PC-3 (cell line): Measurements from ENCODE around the gene SDCBP2. TPM values are rescaled to one million over a fixed set of nuclear protein-coding genes. Genes with fewer than 3 reads are reported as not detected.

Source experiments
- ATAC-seq: fragments of 200-7000 bp; cut with Tn5 transposase; 2 replicates; pipeline ENCODE4 v1.9.1; 2020; ENCODE audit warnings: mild to moderate bottlenecking, moderate library complexity
- BruUV-seq: library from RNA; stranded (reverse); fragments of 400-500 nt; replicated peaks from 2 replicates; lab custom pipeline; 2021; lab: Mats Ljungman, UMichigan
- CTCF ChIA-PET: fragments of 300-600 bp; sonication (Branson Sonifier 250); formaldehyde crosslinking; loops from one replicate; lab custom pipeline; 2022; ENCODE audit warnings: antibody characterized with exemption; lab: Charles Lee
- POLR2A ChIA-PET: fragments of 300-600 bp; sonication (Branson Sonifier 250); formaldehyde crosslinking; loops from one replicate; lab custom pipeline; 2022; ENCODE audit warnings: antibody characterized with exemption; ENCODE audit not compliant: unreplicated experiment; lab: Charles Lee
- DNase-seq: peaks from one replicate; pipeline ENCODE4 v3.0.0-alpha.2; 2015
- H2AFZ ChIP-seq: fragments of 300-600 bp; sonication (generic); 2 replicates; pipeline ENCODE4 v1.6.0; 2016; ENCODE audit warnings: antibody characterized with exemption, low read length
- H3F3A ChIP-seq: fragments of 300-600 bp; sonication (generic); one replicate; pipeline ENCODE4 v1.6.0; 2017; ENCODE audit warnings: antibody characterized with exemption, low read length, control low read depth, mild to moderate bottlenecking; ENCODE audit not compliant: unreplicated experiment
- H3K27ac ChIP-seq: fragments of 300-600 bp; sonication (generic); 2 replicates; pipeline ENCODE4 v1.5.1; 2016; ENCODE audit warnings: mild to moderate bottlenecking, low read length
- H3K27me3 ChIP-seq: fragments of 300-600 bp; sonication (generic); 2 replicates; pipeline ENCODE4 v1.6.1; 2016; ENCODE audit warnings: low read length, mixed read lengths
- H3K36me3 ChIP-seq: fragments of 300-600 bp; sonication (generic); 2 replicates; pipeline ENCODE4 v1.6.1; 2016; ENCODE audit warnings: low read depth, mixed run types, low read length, mixed read lengths
- H3K4me1 ChIP-seq: fragments of 300-600 bp; sonication (generic); 2 replicates; pipeline ENCODE4 v1.5.1; 2016; ENCODE audit warnings: low read length; ENCODE audit not compliant: insufficient read depth
- H3K4me2 ChIP-seq: fragments of 300-600 bp; sonication (generic); 2 replicates; pipeline ENCODE4 v1.6.0; 2016; ENCODE audit warnings: low read length
- H3K4me3 ChIP-seq: fragments of 300-600 bp; sonication (generic); 2 replicates; pipeline ENCODE4 v1.5.1; 2016; ENCODE audit warnings: mild to moderate bottlenecking, low read length, mixed read lengths
- H3K79me2 ChIP-seq: fragments of 300-600 bp; sonication (generic); 2 replicates; pipeline ENCODE4 v1.6.1; 2017; ENCODE audit warnings: low read length, mixed read lengths
- H3K9ac ChIP-seq: fragments of 300-600 bp; sonication (generic); 2 replicates; pipeline ENCODE4 v1.6.0; 2016; ENCODE audit warnings: mild to moderate bottlenecking, low read length
- H3K9me2 ChIP-seq: fragments of 300-600 bp; sonication (generic); replicated peaks from 2 replicates; pipeline ENCODE4 v1.6.1; 2016; ENCODE audit warnings: mixed run types, low read length, mixed read lengths
- H3K9me3 ChIP-seq: fragments of 300-600 bp; sonication (generic); 2 replicates; pipeline ENCODE4 v1.6.1; 2016; ENCODE audit warnings: low read length, mixed read lengths
- H4K20me1 ChIP-seq: fragments of 300-600 bp; sonication (generic); 2 replicates; pipeline ENCODE4 v1.6.1; 2016; ENCODE audit warnings: low read length, mixed read lengths
- CTCF ChIP-seq: fragments of 300-600 bp; sonication (generic); conservative IDR thresholded peaks from 2 replicates; pipeline ENCODE4 v1.5.1; 2017; ENCODE audit warnings: antibody characterized with exemption, low read depth, mild to moderate bottlenecking, low read length
- EZH2 ChIP-seq: fragments of 300-600 bp; sonication (generic); IDR thresholded peaks from one replicate; pipeline ENCODE4 v1.6.1; 2017; ENCODE audit warnings: antibody characterized with exemption, mild to moderate bottlenecking, low read length; ENCODE audit not compliant: unreplicated experiment
- EZH2phosphoT487 ChIP-seq: fragments of 300-600 bp; sonication (generic); IDR thresholded peaks from 2 replicates; pipeline ENCODE4 v1.6.1; 2018; ENCODE audit warnings: mild to moderate bottlenecking, antibody characterized with exemption, low read length, borderline replicate concordance
- intact Hi-C: fragments of 100-400 bp; cut with micrococcal nuclease; formaldehyde crosslinking; loops from 2 replicates; pipeline ENCODE4 v1.9.0; 2023
- total RNA-seq: library from RNA; depleted of rRNA; stranded (reverse); fragments of >200 nt; gene quantifications from 2 replicates; pipeline ENCODE4 v1.2.3, GENCODE V29; 2014

The SDCBP2 gene
- total RNA-seq, 1 experiment from 2014 or later, result 14.4 TPM

DNA sequence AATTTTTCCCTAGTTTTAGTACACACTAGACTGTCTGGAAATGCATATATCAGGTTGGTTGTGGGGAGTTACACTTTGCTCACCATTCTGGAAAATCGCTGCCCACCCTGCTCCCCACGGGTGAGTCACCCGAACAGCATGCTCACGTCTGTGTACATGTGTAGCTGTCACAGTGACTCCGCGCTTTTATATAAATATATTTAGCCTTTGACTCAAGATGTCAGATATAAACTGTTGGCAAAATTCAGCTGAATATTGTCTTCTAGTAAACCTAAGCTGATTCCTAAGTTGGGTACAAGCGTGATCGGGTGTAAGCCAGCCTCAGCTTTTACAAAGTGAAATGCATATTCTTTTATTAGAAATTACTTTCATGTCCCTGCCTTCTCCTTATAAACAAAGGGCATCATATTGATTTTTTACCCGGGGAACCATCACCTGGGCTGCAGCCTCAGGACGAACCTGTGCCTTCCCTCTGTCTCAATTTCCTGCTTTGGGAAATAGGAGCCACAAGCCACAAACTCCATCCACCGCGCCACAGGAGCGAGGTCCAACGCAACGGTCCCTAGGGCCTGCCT is 4.3 kb downstream of the SDCBP2 start:
- H3K27ac ChIP-seq, result peak overlapping the region; percentile 92
- H3K9ac ChIP-seq, result peak overlapping the region; percentile 98
- H3K9me3 ChIP-seq, result no peaks in the 10 kb centered on the region
- no peaks in the 10 kb centered on the region for H3K27me3 ChIP-seq
- no TSS peak for BruUV-seq
- H3K4me1 ChIP-seq, result peaks cover 64% of the 10 kb centered on the region
- no peaks in the 10 kb centered on the region for H3K36me3 ChIP-seq
- no peaks in the 10 kb centered on the region for H3F3A ChIP-seq
- peaks cover 43% of the 10 kb centered on the region for H3K79me2 ChIP-seq
- POLR2A ChIA-PET, result no interaction called here
- TF ChIP-seq EZH2phosphoT487 (no peak), CTCF (no peak), EZH2 (no peak)
- H3K4me2 ChIP-seq, result peak overlapping the region; percentile 91
- no peaks in the 10 kb centered on the region for H3K9me2 ChIP-seq
- H2AFZ ChIP-seq, result peak overlapping the region; percentile 19; the same call in 1 of the 2 replicates
- ATAC-seq (peak; percentile 7), DNase-seq (peak; percentile 66)
- intact Hi-C loops, result loop anchor here (1.0 to 5.0 kb wide), 2 partner anchors 113 to 146 kb away; no protein-coding TSS in a partner anchor
- CTCF ChIA-PET, result no interaction called here
- H3K4me3 ChIP-seq, result peak overlapping the region; percentile 74
- no peaks in the 10 kb centered on the region for H4K20me1 ChIP-seq

DNA sequence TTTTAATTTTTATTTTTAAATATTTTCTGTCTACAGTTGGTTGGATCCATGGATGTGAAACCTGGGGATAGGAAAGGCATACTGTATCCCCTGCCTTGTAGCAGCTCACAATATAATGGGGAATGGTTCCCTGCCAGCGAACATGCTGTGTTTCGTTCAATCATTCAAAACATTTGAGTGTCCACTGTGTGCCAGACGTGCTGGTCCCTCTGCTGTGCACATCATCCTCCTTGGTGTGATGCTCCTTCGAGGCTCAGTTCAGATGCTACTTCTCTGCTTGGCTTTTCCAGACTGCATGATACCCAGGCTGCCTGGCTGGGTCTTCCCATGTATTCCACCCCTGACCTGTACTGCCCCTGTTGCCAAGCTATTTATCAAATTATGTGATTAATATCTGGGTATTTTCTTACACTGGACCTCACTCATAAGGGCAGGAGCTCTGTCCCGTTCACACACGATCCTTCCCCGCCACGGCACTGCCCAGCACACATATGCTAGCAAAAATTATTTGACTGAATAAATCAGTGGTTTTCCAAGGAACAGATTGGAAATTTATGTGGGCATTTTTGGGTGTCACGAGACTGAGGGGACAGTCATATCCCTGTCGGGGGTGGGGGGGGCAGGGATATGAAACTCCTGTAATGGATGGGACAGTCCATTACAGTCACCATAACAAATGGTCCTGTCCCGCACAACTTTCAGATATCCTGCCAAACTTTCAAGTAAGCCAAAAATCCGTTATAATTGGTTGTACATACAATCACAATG is 4.9 kb downstream of the SDCBP2 start:
- CTCF ChIA-PET, result interaction anchor here (0.6 kb wide), 1 partner anchor 68 kb away, joined by 18 read pairs; no protein-coding TSS in a partner anchor
- POLR2A ChIA-PET, result no interaction called here
- Histone ChIP-seq H2AFZ (no peak overlapping the region), H3K4me1 (peaks cover 57% of the 10 kb centered on the region), H3K79me2 (peaks cover 37% of the 10 kb centered on the region), H4K20me1 (no peaks in the 10 kb centered on the region), H3K27me3 (no peaks in the 10 kb centered on the region), H3K36me3 (no peaks in the 10 kb centered on the region), H3K4me3 (peak overlapping the region; percentile 74; the same call in 1 of the 2 replicates), H3K9me3 (no peaks in the 10 kb centered on the region), H3F3A (no peaks in the 10 kb centered on the region), H3K9me2 (no peaks in the 10 kb centered on the region), H3K9ac (peak overlapping the region; percentile 98), H3K27ac (peak overlapping the region; percentile 92), H3K4me2 (peak overlapping the region; percentile 91)
- no peak for ATAC-seq
- BruUV-seq, result no TSS peak
- TF ChIP-seq CTCF (no peak), EZH2phosphoT487 (no peak), EZH2 (no peak)
- DNase-seq, result no peak
- intact Hi-C loops, result loop anchor here (2.0 kb wide), 1 partner anchor 69 kb away; the partner anchor contains the start of gene FKBP1A
